PC-3 (cell line): ENCODE results near the gene CTDSP2. TPM values are rescaled to one million over a fixed set of nuclear protein-coding genes. Genes with fewer than 3 reads are reported as not detected.

Source experiments
- ATAC-seq: fragments of 200-7000 bp; cut with Tn5 transposase; 2 replicates; pipeline ENCODE4 v1.9.1; 2020; ENCODE audit warnings: mild to moderate bottlenecking, moderate library complexity
- BruUV-seq: library from RNA; stranded (reverse); fragments of 400-500 nt; replicated peaks from 2 replicates; lab custom pipeline; 2021; lab: Mats Ljungman, UMichigan
- CTCF ChIA-PET: fragments of 300-600 bp; sonication (Branson Sonifier 250); formaldehyde crosslinking; loops from one replicate; lab custom pipeline; 2022; ENCODE audit warnings: antibody characterized with exemption; lab: Charles Lee
- POLR2A ChIA-PET: fragments of 300-600 bp; sonication (Branson Sonifier 250); formaldehyde crosslinking; loops from one replicate; lab custom pipeline; 2022; ENCODE audit warnings: antibody characterized with exemption; ENCODE audit not compliant: unreplicated experiment; lab: Charles Lee
- DNase-seq: peaks from one replicate; pipeline ENCODE4 v3.0.0-alpha.2; 2015
- H2AFZ ChIP-seq: fragments of 300-600 bp; sonication (generic); 2 replicates; pipeline ENCODE4 v1.6.0; 2016; ENCODE audit warnings: antibody characterized with exemption, low read length
- H3F3A ChIP-seq: fragments of 300-600 bp; sonication (generic); one replicate; pipeline ENCODE4 v1.6.0; 2017; ENCODE audit warnings: antibody characterized with exemption, low read length, control low read depth, mild to moderate bottlenecking; ENCODE audit not compliant: unreplicated experiment
- H3K27ac ChIP-seq: fragments of 300-600 bp; sonication (generic); 2 replicates; pipeline ENCODE4 v1.5.1; 2016; ENCODE audit warnings: mild to moderate bottlenecking, low read length
- H3K27me3 ChIP-seq: fragments of 300-600 bp; sonication (generic); 2 replicates; pipeline ENCODE4 v1.6.1; 2016; ENCODE audit warnings: low read length, mixed read lengths
- H3K36me3 ChIP-seq: fragments of 300-600 bp; sonication (generic); 2 replicates; pipeline ENCODE4 v1.6.1; 2016; ENCODE audit warnings: low read depth, mixed run types, low read length, mixed read lengths
- H3K4me1 ChIP-seq: fragments of 300-600 bp; sonication (generic); 2 replicates; pipeline ENCODE4 v1.5.1; 2016; ENCODE audit warnings: low read length; ENCODE audit not compliant: insufficient read depth
- H3K4me2 ChIP-seq: fragments of 300-600 bp; sonication (generic); 2 replicates; pipeline ENCODE4 v1.6.0; 2016; ENCODE audit warnings: low read length
- H3K4me3 ChIP-seq: fragments of 300-600 bp; sonication (generic); 2 replicates; pipeline ENCODE4 v1.5.1; 2016; ENCODE audit warnings: mild to moderate bottlenecking, low read length, mixed read lengths
- H3K79me2 ChIP-seq: fragments of 300-600 bp; sonication (generic); 2 replicates; pipeline ENCODE4 v1.6.1; 2017; ENCODE audit warnings: low read length, mixed read lengths
- H3K9ac ChIP-seq: fragments of 300-600 bp; sonication (generic); 2 replicates; pipeline ENCODE4 v1.6.0; 2016; ENCODE audit warnings: mild to moderate bottlenecking, low read length
- H3K9me2 ChIP-seq: fragments of 300-600 bp; sonication (generic); replicated peaks from 2 replicates; pipeline ENCODE4 v1.6.1; 2016; ENCODE audit warnings: mixed run types, low read length, mixed read lengths
- H3K9me3 ChIP-seq: fragments of 300-600 bp; sonication (generic); 2 replicates; pipeline ENCODE4 v1.6.1; 2016; ENCODE audit warnings: low read length, mixed read lengths
- H4K20me1 ChIP-seq: fragments of 300-600 bp; sonication (generic); 2 replicates; pipeline ENCODE4 v1.6.1; 2016; ENCODE audit warnings: low read length, mixed read lengths
- EZH2 ChIP-seq: fragments of 300-600 bp; sonication (generic); IDR thresholded peaks from one replicate; pipeline ENCODE4 v1.6.1; 2017; ENCODE audit warnings: antibody characterized with exemption, mild to moderate bottlenecking, low read length; ENCODE audit not compliant: unreplicated experiment
- EZH2phosphoT487 ChIP-seq: fragments of 300-600 bp; sonication (generic); IDR thresholded peaks from 2 replicates; pipeline ENCODE4 v1.6.1; 2018; ENCODE audit warnings: mild to moderate bottlenecking, antibody characterized with exemption, low read length, borderline replicate concordance
- intact Hi-C: fragments of 100-400 bp; cut with micrococcal nuclease; formaldehyde crosslinking; loops from 2 replicates; pipeline ENCODE4 v1.9.0; 2023
- total RNA-seq: library from RNA; depleted of rRNA; stranded (reverse); fragments of >200 nt; gene quantifications from 2 replicates; pipeline ENCODE4 v1.2.3, GENCODE V29; 2014
- TF ChIP-seq, protein P1 (sequence below): fragments of 300-600 bp; sonication (generic); conservative IDR thresholded peaks from 2 replicates; pipeline ENCODE4 v1.5.1; 2017; ENCODE audit warnings: antibody characterized with exemption, low read depth, mild to moderate bottlenecking, low read length

Gene CTDSP2
- total RNA-seq, 1 experiment from 2014 or later, result 39.4 TPM

- Histone ChIP-seq H3K27ac (no peak overlapping the region), H3K9me3 (no peaks in the 10 kb centered on the region), H3K36me3 (no peaks in the 10 kb centered on the region), H3F3A (no peaks in the 10 kb centered on the region), H2AFZ (no peak overlapping the region), H3K4me1 (peaks cover 11% of the 10 kb centered on the region), H3K79me2 (no peaks in the 10 kb centered on the region), H3K4me2 (no peak overlapping the region), H3K9me2 (no peaks in the 10 kb centered on the region), H3K4me3 (no peak overlapping the region), H3K9ac (no peak overlapping the region), H4K20me1 (no peaks in the 10 kb centered on the region), H3K27me3 (no peaks in the 10 kb centered on the region)
- no TSS peak for BruUV-seq
- TF ChIP-seq EZH2phosphoT487 (no peak), EZH2 (no peak)
- TF ChIP-seq, protein P1, sequence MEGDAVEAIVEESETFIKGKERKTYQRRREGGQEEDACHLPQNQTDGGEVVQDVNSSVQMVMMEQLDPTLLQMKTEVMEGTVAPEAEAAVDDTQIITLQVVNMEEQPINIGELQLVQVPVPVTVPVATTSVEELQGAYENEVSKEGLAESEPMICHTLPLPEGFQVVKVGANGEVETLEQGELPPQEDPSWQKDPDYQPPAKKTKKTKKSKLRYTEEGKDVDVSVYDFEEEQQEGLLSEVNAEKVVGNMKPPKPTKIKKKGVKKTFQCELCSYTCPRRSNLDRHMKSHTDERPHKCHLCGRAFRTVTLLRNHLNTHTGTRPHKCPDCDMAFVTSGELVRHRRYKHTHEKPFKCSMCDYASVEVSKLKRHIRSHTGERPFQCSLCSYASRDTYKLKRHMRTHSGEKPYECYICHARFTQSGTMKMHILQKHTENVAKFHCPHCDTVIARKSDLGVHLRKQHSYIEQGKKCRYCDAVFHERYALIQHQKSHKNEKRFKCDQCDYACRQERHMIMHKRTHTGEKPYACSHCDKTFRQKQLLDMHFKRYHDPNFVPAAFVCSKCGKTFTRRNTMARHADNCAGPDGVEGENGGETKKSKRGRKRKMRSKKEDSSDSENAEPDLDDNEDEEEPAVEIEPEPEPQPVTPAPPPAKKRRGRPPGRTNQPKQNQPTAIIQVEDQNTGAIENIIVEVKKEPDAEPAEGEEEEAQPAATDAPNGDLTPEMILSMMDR, result no peak
- intact Hi-C loops, result no loop called here
- POLR2A ChIA-PET, result no interaction called here
- no peak for DNase-seq
- CTCF ChIA-PET, result no interaction called here
- no peak for ATAC-seq
Measured at GRCh38 chr12:57813971-57814772, 32.4 kb downstream of the CTDSP2 start.

DNA sequence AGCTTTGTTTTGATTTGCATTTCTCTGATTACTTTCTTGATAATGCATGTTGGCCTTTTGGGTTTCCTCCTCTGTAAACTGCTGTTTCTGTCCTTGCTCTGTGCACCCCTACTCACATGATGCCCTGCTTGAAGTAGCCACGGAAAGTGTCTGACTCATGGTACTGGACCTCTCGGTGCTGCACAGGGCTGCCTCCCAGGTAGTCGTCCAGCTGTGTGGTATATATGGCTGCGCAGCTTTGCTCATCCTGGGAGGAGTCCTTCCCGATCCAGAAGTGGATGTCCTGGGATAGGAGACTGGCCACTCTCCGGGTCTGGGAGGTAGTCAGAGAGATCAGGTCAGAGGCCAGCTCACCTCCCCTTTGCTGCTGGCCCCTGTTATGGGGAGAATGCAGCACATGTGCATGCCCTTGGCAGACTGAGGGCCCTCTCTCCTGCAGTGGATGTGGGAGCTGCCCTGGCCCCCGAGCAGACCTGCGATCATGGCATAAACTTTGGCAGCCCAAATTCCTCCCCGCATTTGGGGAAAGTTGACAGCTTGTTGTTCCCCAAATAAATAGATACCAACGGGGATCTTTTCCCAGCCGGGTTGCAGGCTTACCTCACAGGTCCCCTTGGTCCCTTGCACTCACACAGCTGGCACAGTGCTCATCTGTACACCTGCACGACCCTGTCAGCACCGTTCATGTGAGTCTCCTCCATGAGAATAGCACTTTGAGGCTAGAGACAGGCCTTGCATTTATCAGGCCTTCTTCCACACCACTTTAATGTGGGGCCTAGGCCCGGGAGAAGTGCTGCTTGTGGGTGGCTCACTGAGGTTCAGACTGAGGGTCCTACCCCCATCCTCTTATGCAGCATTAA is 33.2 kb downstream of the CTDSP2 start:
- Histone ChIP-seq H3K27me3 (no peaks in the 10 kb centered on the region), H3K4me3 (no peak overlapping the region), H3K9ac (no peak overlapping the region), H4K20me1 (no peaks in the 10 kb centered on the region), H3K4me1 (peaks cover 11% of the 10 kb centered on the region), H3K9me3 (no peaks in the 10 kb centered on the region), H3K4me2 (no peak overlapping the region), H3F3A (no peaks in the 10 kb centered on the region), H3K9me2 (no peaks in the 10 kb centered on the region), H3K36me3 (no peaks in the 10 kb centered on the region), H2AFZ (no peak overlapping the region), H3K27ac (no peak overlapping the region), H3K79me2 (no peaks in the 10 kb centered on the region)
- no TSS peak for BruUV-seq
- ATAC-seq (no peak), DNase-seq (no peak)
- CTCF ChIA-PET, result no interaction called here
- POLR2A ChIA-PET, result no interaction called here
- TF ChIP-seq EZH2phosphoT487 (no peak), EZH2 (no peak)
- TF ChIP-seq, protein P1, result no peak
- intact Hi-C loops, result no loop called here
